Cardiac fibroblast (primary cell): ENCODE measurements around the gene RBKS.

ENCODE experiments used
- DNase-seq, 2 donors: peaks; one replicate each; pipeline versions ENCODE4 v3.0.0 to v3.0.0-alpha.2; 2010; ENCODE audit warnings: low read depth in 2 of 2
- H3K4me3 ChIP-seq, 2 donors: replicated peaks in 1 of 2; 1 replicate in 1 of 2; 2 replicates in 1 of 2; pipeline ENCODE4 v1.5.1; 2011; ENCODE audit warnings: low read depth in 2 of 2, low read length in 2 of 2, mild to moderate bottlenecking in 2 of 2, moderate library complexity in 1 of 2
- CTCF ChIP-seq: IDR thresholded peaks from one replicate; pipeline ENCODE4 v1.5.1; 2011; ENCODE audit warnings: low read depth, mild to moderate bottlenecking, low read length, inconsistent platforms

Gene RBKS

DNA sequence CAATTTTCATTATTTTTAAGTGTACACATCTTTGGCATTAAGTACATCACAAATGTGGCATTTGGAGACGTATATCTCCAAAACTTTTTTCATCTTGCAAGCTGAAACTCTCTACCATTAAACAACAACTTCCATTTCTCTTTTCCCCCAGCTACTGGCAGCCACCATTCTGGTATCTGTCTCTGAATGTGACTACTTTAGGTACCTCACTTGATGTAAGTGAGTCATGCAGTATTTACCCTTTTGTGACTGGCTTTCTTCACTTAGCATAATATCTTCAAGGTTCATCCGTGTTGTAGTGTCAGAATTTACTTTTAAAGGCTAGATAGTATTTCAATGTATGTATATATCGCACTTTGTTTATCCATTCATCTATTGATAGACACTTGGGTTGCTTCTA is 17.4 kb upstream of the RBKS start:
- H3K4me3 ChIP-seq, result no peak overlapping the region
- TF ChIP-seq CTCF, result no peak
- no peak for DNase-seq

DNA sequence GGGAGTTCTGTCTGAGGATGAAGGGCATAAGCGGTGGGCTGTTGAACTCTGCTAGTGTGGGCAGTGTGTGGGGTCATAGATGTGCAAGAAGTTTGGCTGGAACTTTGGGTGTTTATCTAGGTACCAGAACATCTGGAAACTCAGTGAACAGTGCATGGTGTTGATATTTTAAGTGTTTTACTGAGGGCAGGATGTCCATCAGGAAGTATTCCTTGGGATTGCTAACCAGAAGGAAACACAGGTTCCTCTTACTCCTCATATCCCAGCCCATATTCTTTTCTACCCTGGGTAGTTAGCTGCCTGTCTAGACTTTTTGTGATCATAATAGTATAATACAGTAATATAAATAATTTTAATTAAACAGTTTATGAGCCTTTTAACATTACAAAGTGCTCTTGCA is 15.9 kb upstream of the RBKS start:
- DNase-seq, result no peak
- no peak overlapping the region for H3K4me3 ChIP-seq
- TF ChIP-seq CTCF, result no peak

DNA sequence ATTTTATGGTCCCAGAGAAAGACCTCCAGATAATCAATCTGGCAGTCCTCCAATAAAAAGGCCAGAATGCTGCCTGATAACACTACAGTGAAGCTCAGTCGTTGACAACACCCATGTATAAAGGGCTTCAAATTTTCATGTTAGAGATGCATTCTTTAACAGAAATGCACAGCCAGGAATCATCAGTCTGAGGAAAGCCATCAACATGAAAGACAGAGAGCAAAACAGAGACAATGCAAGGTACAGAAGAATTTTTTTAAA is 14.1 kb upstream of the RBKS start:
- no peak for DNase-seq
- no peak overlapping the region for H3K4me3 ChIP-seq
- no peak for TF ChIP-seq CTCF

GRCh38 chr2:27903649-27904404 is 13.6 kb upstream of the RBKS start:
- no peak for TF ChIP-seq CTCF

GRCh38 chr2:27903018-27903417 is 12.8 kb upstream of the RBKS start:
- peak in 1 of 2 donors; percentile 44 for DNase-seq
- no peak overlapping the region for H3K4me3 ChIP-seq
- TF ChIP-seq CTCF, result no peak

More at GRCh38 chr2:27903649-27904404, 13.6 kb upstream of the RBKS start:
- peak; percentile 47 to 86 for DNase-seq
- H3K4me3 ChIP-seq, result no peak overlapping the region

GRCh38 chr2:27902098-27902497 is 11.9 kb upstream of the RBKS start:
- DNase-seq, result no peak
- no peak for TF ChIP-seq CTCF
- H3K4me3 ChIP-seq, result no peak overlapping the region

DNA sequence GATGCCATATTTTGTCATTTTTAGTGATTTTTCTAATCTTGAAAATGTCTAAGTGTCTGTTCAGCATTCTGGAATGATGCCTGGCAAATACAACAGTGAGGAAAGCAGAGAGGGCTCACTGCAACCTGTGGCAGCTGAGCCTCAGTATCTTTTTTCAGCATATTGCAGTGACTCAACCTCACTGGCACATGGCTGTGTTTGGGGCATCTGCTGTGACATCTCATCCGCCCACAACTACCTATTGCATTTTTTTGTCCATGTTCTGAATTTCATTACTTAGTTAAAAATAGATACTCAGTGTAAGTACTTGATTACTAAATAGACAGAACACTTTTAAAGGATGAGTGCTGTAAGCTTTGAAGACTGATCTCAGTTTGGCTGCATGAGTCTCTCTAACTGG is 11.0 kb upstream of the RBKS start:
- TF ChIP-seq CTCF, result no peak
- no peak for DNase-seq
- no peak overlapping the region for H3K4me3 ChIP-seq
